Lung (tissue), 12 donors: ENCODE results near the gene POLA1. TPM values are rescaled to one million over a fixed set of nuclear protein-coding genes. Genes with fewer than 3 reads are reported as not detected.

Source experiments
- ATAC-seq: fragments of 200-7000 bp; cut with Tn5 transposase; one replicate; pipeline ENCODE4 v1.9.1; 2020; ENCODE audit warnings: moderate number of reproducible peaks; ENCODE audit not compliant: insufficient read depth, low FRiP score
- DNase-seq, 3 donors: peaks; one replicate each; pipeline ENCODE4 v3.0.0-alpha.2; 2013 to 2017
- H3K27ac ChIP-seq, 2 donors: one replicate each; pipeline ENCODE4 v1.5.1; 2013; ENCODE audit warnings: mild to moderate bottlenecking in 2 of 2, moderate library complexity in 2 of 2, control low read depth in 1 of 2, inconsistent platforms in 1 of 2, low read depth in 1 of 2, low read length in 1 of 2
- H3K27me3 ChIP-seq, 3 donors: one replicate each; pipeline ENCODE4 v1.5.1; 2013; ENCODE audit warnings: low read length in 2 of 3; ENCODE audit not compliant: control insufficient read depth in 3 of 3, insufficient read depth in 3 of 3
- H3K36me3 ChIP-seq, 4 donors: one replicate each; pipeline ENCODE4 v1.5.1; 2013; ENCODE audit warnings: low read length in 4 of 4, mild to moderate bottlenecking in 1 of 4, moderate library complexity in 1 of 4; ENCODE audit not compliant: control insufficient read depth in 4 of 4, insufficient read depth in 4 of 4
- H3K4me1 ChIP-seq, 5 donors: one replicate each; pipeline ENCODE4 v1.5.1; 2013; ENCODE audit warnings: low read length in 5 of 5, mild to moderate bottlenecking in 2 of 5, moderate library complexity in 1 of 5; ENCODE audit not compliant: control insufficient read depth in 5 of 5, insufficient read depth in 5 of 5
- H3K4me3 ChIP-seq: one replicate; pipeline ENCODE4 v1.5.1; 2013; ENCODE audit warnings: mild to moderate bottlenecking, control low read depth, moderate library complexity
- H3K9ac ChIP-seq, 2 donors: one replicate each; pipeline ENCODE4 v1.5.1; 2013; ENCODE audit warnings: low read length in 2 of 2, control low read depth in 1 of 2; ENCODE audit not compliant: insufficient read depth in 1 of 2
- H3K9me3 ChIP-seq, 4 donors: one replicate each; pipeline ENCODE4 v1.5.1; 2013; ENCODE audit warnings: low read length in 3 of 4, mild to moderate bottlenecking in 1 of 4, moderate library complexity in 1 of 4; ENCODE audit not compliant: control insufficient read depth in 4 of 4, insufficient read depth in 3 of 4
- WGBS, 2 donors: extraction: QIAGEN DNeasy Blood & Tissue Kit; methylation state at CpG; one replicate each; pipeline ENCODE4 v1.1.7; 2013; 5-methylcytosine and 5-hydroxymethylcytosine counted together
- polyA plus RNA-seq, 2 donors: library from polyadenylated mRNA; stranded (reverse); fragments of 200-250 nt; gene quantifications; one replicate each; pipeline ENCODE4 v1.2.1, GENCODE V29; 2013
- total RNA-seq, 2 donors: library from RNA; depleted of rRNA in 1 of 2; stranded (reverse); fragments of >200 nt in 1 of 2; gene quantifications; one replicate each; pipeline ENCODE4 v1.2.1, GENCODE V29; 2014 to 2021
- TF ChIP-seq, protein P1 (sequence below): IDR thresholded peaks from 2 replicates; pipeline ENCODE4 v1.5.1; 2012; ENCODE audit warnings: mild to moderate bottlenecking; ENCODE audit errors: control extremely low read depth, extremely low read depth
- donor health status: control.
- donor health status: control.
- donor health status: Bipolar disorder and iron deficiency.
- donor health status: healthy.
- donor health status: DM: yes; HTN: yes; CAD: no.

Gene POLA1
- total and polyA plus RNA-seq, 4 donors = 2.4 to 18.7 (median 6.1) TPM

DNA sequence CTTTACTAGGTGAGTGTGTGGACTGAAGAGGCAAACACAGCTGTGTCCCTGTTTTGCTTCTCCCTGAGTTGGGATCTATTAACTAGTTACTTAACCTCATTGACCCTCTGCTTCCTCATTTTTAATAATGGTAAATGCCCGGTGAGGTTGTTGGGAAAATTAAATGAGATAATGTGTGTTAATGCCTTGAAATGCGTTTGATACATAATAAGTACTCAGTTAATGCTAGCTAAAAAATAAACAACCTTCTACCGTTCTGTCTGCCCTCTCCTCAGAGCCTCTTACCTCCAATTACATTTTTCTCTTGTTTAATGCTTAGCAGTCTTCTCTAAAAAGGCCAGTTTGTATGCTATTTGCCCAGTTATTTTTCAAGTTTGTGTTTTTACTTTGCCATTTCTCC lies 70.3 kb downstream of the POLA1 start:
- no peak for ATAC-seq
- no peak for DNase-seq
- Histone ChIP-seq H3K4me3 (no peak overlapping the region), H3K4me1 (no peaks in the 10 kb centered on the region), H3K9ac (no peak overlapping the region), H3K27ac (no peak overlapping the region), H3K36me3 (peaks cover 0 to 2% (median 0%) of the 10 kb centered on the region in 4 donors), H3K27me3 (peaks cover 0 to 13% (median 11%) of the 10 kb centered on the region in 3 donors), H3K9me3 (no peaks in the 10 kb centered on the region)
- WGBS, 2 donors = 66 to 70% methylated on average over 3 of the region's 3 CpGs
- TF ChIP-seq, protein P1, sequence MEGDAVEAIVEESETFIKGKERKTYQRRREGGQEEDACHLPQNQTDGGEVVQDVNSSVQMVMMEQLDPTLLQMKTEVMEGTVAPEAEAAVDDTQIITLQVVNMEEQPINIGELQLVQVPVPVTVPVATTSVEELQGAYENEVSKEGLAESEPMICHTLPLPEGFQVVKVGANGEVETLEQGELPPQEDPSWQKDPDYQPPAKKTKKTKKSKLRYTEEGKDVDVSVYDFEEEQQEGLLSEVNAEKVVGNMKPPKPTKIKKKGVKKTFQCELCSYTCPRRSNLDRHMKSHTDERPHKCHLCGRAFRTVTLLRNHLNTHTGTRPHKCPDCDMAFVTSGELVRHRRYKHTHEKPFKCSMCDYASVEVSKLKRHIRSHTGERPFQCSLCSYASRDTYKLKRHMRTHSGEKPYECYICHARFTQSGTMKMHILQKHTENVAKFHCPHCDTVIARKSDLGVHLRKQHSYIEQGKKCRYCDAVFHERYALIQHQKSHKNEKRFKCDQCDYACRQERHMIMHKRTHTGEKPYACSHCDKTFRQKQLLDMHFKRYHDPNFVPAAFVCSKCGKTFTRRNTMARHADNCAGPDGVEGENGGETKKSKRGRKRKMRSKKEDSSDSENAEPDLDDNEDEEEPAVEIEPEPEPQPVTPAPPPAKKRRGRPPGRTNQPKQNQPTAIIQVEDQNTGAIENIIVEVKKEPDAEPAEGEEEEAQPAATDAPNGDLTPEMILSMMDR = no peak

DNA sequence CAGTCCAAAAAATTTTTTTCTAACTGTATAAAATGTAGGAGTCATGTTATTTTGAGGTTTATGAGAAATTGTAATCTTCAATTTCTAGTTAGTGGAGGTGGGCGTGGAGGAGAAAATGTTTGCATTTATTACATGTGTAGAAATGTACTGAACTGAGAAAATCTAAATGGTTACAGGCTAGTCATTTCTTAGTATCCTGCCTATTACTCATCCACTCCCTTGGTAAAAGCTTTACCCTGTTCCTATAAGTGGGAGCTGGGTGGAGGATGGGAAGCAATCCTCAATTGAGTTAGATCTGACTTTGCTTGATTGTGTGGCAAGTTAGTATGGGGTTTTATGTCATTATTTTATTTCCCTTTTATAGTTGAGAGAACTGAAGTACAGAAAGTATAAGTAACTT lies 73.8 kb downstream of the POLA1 start:
- Histone ChIP-seq H3K27me3 (peaks cover 0 to 13% (median 7%) of the 10 kb centered on the region in 3 donors), H3K9me3 (no peaks in the 10 kb centered on the region), H3K4me1 (no peaks in the 10 kb centered on the region), H3K4me3 (no peak overlapping the region), H3K9ac (no peak overlapping the region), H3K27ac (no peak overlapping the region), H3K36me3 (peaks cover 0 to 2% (median 0%) of the 10 kb centered on the region in 4 donors)
- no peak for DNase-seq
- TF ChIP-seq, protein P1 = no peak
- WGBS, 2 donors = 83 to 94% methylated on average over 1 of the region's 1 CpG
- no peak for ATAC-seq

DNA sequence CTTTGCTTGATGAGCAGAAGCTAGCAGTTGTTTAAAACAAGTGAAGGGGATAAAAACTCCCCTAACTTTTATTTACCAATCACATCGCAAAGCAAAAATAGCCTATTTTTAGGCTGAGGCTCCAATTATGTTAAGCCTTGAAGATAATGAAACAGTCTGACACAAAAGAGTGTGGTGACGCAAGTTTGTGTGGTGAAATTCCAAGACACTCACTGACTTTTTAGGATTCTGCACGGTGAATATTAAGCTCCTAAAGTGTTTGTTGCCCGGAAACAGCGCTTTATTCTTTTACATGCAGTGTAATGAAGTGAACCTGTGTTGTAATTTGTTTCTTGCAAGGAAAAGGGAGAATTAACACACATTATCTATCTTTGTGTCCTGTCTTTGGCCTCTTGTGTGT lies 74.8 kb downstream of the POLA1 start:
- DNase-seq (no peak), ATAC-seq (no peak)
- H3K36me3 ChIP-seq = peaks cover 0 to 2% (median 0%) of the 10 kb centered on the region in 4 donors
- no peaks in the 10 kb centered on the region for H3K4me1 ChIP-seq
- no peak overlapping the region for H3K27ac ChIP-seq
- H3K9me3 ChIP-seq = no peaks in the 10 kb centered on the region
- H3K27me3 ChIP-seq = peaks cover 0 to 16% (median 10%) of the 10 kb centered on the region in 3 donors
- TF ChIP-seq, protein P1 = no peak
- H3K4me3 ChIP-seq = no peak overlapping the region
- H3K9ac ChIP-seq = no peak overlapping the region
- 86 to 90% methylated on average over 5 of the region's 5 CpGs for WGBS, 2 donors

DNA sequence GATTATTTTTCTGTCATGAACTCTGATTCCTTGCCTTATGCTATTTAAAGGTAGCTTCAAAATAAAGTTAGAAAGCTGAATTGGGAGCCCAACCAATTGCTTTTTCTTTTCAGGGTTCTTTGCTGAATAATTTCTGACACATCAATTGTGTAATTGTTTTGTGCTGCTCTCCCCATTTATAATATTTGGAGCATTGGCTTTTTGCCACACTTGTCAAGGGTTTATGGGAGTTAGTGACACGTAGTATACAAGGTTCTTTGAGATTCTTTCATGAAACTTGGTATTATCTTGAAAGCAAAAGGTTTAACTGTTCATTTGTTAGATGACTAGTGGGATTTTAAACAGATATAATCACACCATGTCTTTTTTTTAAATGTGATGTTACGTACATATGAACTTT lies 80.9 kb downstream of the POLA1 start:
- WGBS, 2 donors = 64 to 93% methylated on average over 2 of the region's 2 CpGs
- Histone ChIP-seq H3K9ac (no peak overlapping the region), H3K27me3 (peaks cover 0 to 25% (median 16%) of the 10 kb centered on the region in 3 donors), H3K27ac (no peak overlapping the region), H3K36me3 (peaks cover 0 to 1% (median 0%) of the 10 kb centered on the region in 4 donors), H3K4me3 (no peak overlapping the region), H3K9me3 (peaks cover 0 to 2% (median 0%) of the 10 kb centered on the region in 4 donors), H3K4me1 (no peaks in the 10 kb centered on the region)
- TF ChIP-seq, protein P1 = no peak
- ATAC-seq (no peak), DNase-seq (no peak)
